ENCODE measurements around the gene HSPG2. TPM values are rescaled to one million over a fixed set of nuclear protein-coding genes. Genes with fewer than 3 reads are reported as not detected.

Gene HSPG2
- total and polyA plus RNA-seq, 2 of the 13 experiments (the other 11 are each of a cell fraction or from before 2014, with no cell fraction given): 9.1 to 13.1 TPM

DNA sequence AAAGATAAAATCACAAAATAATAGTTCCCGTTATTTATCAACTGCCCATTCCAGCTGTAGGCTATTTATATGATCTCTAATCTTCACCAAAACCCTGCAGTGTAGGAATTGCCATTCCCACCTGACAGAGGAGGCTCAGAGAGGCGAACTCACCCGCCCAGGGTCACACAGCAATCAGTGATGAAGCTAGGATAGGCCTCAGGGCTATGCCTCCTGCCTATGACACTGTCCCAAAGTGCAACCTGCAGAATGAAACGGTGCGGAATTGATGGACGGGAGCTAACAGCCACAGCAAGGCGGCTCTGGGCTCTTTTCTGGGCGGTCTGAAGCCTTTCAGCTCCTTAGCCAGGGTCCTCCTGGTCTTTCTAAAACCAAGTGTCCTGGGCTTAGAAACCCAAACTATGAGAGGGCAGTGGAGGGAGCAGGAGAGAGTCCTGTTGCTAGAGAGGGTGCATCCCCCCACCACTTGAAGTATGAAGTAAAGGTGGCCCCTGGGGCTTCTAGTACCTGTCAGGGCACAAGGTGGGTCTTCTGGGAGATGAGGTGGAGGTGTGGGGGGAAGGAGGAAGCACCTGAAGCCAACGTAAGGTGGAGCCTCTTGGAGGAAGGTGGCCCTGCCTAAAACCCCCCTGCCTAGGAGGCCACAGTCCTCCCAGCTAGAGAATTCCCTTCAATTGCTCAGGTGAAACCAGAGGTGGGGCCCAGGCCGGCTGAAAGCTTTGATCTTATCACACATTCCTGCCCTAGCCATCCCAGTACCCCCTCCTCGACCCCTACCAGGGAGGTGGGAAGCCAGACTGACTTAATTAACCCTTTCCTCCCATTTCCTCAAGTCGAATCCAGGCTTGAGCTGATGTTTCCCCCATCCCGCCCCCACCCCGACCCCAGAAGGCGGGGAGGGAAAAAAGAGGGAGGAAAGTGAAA, 14.8 kb downstream of the HSPG2 start (continued):
- TF ChIP-seq, protein P1, sequence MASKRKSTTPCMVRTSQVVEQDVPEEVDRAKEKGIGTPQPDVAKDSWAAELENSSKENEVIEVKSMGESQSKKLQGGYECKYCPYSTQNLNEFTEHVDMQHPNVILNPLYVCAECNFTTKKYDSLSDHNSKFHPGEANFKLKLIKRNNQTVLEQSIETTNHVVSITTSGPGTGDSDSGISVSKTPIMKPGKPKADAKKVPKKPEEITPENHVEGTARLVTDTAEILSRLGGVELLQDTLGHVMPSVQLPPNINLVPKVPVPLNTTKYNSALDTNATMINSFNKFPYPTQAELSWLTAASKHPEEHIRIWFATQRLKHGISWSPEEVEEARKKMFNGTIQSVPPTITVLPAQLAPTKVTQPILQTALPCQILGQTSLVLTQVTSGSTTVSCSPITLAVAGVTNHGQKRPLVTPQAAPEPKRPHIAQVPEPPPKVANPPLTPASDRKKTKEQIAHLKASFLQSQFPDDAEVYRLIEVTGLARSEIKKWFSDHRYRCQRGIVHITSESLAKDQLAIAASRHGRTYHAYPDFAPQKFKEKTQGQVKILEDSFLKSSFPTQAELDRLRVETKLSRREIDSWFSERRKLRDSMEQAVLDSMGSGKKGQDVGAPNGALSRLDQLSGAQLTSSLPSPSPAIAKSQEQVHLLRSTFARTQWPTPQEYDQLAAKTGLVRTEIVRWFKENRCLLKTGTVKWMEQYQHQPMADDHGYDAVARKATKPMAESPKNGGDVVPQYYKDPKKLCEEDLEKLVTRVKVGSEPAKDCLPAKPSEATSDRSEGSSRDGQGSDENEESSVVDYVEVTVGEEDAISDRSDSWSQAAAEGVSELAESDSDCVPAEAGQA (IDR thresholded peaks at IDR 0.05; ENCODE audit: low read depth): no peak
- TF ChIP-seq, protein P1 (CRISPR knock-in tag; IDR thresholded peaks at IDR 0.05; ENCODE audit: borderline replicate concordance): no peak
- TF ChIP-seq FOSL1 (CRISPR knock-in tag; IDR thresholded peaks at IDR 0.05; ENCODE audit: borderline replicate concordance): no peak
- TF ChIP-seq, protein P2, sequence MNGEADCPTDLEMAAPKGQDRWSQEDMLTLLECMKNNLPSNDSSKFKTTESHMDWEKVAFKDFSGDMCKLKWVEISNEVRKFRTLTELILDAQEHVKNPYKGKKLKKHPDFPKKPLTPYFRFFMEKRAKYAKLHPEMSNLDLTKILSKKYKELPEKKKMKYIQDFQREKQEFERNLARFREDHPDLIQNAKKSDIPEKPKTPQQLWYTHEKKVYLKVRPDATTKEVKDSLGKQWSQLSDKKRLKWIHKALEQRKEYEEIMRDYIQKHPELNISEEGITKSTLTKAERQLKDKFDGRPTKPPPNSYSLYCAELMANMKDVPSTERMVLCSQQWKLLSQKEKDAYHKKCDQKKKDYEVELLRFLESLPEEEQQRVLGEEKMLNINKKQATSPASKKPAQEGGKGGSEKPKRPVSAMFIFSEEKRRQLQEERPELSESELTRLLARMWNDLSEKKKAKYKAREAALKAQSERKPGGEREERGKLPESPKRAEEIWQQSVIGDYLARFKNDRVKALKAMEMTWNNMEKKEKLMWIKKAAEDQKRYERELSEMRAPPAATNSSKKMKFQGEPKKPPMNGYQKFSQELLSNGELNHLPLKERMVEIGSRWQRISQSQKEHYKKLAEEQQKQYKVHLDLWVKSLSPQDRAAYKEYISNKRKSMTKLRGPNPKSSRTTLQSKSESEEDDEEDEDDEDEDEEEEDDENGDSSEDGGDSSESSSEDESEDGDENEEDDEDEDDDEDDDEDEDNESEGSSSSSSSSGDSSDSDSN (CRISPR knock-in tag; IDR thresholded peaks at IDR 0.05): no peak
- TF ChIP-seq ZBTB3 (CRISPR knock-in tag; IDR thresholded peaks at IDR 0.05; ENCODE audit: borderline replicate concordance, low read depth): no peak
- TF ChIP-seq, protein P3, sequence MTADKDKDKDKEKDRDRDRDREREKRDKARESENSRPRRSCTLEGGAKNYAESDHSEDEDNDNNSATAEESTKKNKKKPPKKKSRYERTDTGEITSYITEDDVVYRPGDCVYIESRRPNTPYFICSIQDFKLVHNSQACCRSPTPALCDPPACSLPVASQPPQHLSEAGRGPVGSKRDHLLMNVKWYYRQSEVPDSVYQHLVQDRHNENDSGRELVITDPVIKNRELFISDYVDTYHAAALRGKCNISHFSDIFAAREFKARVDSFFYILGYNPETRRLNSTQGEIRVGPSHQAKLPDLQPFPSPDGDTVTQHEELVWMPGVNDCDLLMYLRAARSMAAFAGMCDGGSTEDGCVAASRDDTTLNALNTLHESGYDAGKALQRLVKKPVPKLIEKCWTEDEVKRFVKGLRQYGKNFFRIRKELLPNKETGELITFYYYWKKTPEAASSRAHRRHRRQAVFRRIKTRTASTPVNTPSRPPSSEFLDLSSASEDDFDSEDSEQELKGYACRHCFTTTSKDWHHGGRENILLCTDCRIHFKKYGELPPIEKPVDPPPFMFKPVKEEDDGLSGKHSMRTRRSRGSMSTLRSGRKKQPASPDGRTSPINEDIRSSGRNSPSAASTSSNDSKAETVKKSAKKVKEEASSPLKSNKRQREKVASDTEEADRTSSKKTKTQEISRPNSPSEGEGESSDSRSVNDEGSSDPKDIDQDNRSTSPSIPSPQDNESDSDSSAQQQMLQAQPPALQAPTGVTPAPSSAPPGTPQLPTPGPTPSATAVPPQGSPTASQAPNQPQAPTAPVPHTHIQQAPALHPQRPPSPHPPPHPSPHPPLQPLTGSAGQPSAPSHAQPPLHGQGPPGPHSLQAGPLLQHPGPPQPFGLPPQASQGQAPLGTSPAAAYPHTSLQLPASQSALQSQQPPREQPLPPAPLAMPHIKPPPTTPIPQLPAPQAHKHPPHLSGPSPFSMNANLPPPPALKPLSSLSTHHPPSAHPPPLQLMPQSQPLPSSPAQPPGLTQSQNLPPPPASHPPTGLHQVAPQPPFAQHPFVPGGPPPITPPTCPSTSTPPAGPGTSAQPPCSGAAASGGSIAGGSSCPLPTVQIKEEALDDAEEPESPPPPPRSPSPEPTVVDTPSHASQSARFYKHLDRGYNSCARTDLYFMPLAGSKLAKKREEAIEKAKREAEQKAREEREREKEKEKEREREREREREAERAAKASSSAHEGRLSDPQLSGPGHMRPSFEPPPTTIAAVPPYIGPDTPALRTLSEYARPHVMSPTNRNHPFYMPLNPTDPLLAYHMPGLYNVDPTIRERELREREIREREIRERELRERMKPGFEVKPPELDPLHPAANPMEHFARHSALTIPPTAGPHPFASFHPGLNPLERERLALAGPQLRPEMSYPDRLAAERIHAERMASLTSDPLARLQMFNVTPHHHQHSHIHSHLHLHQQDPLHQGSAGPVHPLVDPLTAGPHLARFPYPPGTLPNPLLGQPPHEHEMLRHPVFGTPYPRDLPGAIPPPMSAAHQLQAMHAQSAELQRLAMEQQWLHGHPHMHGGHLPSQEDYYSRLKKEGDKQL (CRISPR knock-in tag; IDR thresholded peaks at IDR 0.05; ENCODE audit: low read depth): no peak
- no peak for TF ChIP-seq ZNF337 (CRISPR knock-in tag; IDR thresholded peaks at IDR 0.05; ENCODE audit: borderline replicate concordance, low read depth)
- TF ChIP-seq, protein P4, sequence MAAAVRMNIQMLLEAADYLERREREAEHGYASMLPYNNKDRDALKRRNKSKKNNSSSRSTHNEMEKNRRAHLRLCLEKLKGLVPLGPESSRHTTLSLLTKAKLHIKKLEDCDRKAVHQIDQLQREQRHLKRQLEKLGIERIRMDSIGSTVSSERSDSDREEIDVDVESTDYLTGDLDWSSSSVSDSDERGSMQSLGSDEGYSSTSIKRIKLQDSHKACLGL (CRISPR knock-in tag; IDR thresholded peaks at IDR 0.05): no peak
- no peak for TF ChIP-seq KLF13 (CRISPR knock-in tag; IDR thresholded peaks at IDR 0.05)
- no peak for TF ChIP-seq ZNF282 (IDR thresholded peaks at IDR 0.05; ENCODE audit: partially characterized antibody)
